GM12872 (cell line): ENCODE data around the gene TTC33.

Experiments
- TF ChIP-seq, protein P1 (sequence below): IDR thresholded peaks from 3 replicates; pipeline ENCODE4 v1.5.1; 2011; ENCODE audit warnings: low read depth, mild to moderate bottlenecking, low read length, moderate library complexity; ENCODE audit not compliant: insufficient read depth

The TTC33 gene

DNA sequence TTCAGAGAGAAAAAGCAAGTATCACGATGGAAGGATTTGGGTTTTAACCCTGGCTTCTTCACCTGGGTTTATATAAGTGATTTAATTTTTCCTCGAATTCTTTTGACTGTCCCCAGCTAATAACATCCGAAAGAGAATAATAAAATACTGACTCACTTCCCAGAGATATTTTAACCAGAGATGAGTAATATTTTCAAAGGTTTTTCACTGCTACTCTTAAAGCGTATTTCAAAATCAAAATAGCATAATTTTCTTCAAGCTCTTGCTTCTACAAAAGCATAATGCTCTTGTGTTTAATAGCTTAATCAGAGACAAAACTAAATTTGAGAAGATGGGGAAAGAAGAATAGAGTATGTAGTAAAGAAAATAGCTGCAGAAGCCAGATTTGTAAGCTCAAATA, 291.2 kb downstream of the TTC33 start:
- TF ChIP-seq, protein P1, sequence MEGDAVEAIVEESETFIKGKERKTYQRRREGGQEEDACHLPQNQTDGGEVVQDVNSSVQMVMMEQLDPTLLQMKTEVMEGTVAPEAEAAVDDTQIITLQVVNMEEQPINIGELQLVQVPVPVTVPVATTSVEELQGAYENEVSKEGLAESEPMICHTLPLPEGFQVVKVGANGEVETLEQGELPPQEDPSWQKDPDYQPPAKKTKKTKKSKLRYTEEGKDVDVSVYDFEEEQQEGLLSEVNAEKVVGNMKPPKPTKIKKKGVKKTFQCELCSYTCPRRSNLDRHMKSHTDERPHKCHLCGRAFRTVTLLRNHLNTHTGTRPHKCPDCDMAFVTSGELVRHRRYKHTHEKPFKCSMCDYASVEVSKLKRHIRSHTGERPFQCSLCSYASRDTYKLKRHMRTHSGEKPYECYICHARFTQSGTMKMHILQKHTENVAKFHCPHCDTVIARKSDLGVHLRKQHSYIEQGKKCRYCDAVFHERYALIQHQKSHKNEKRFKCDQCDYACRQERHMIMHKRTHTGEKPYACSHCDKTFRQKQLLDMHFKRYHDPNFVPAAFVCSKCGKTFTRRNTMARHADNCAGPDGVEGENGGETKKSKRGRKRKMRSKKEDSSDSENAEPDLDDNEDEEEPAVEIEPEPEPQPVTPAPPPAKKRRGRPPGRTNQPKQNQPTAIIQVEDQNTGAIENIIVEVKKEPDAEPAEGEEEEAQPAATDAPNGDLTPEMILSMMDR: no peak
